K562 (cell line): ENCODE results near the gene ZNF77. TPM values are rescaled to one million over a fixed set of nuclear protein-coding genes. Genes with fewer than 3 reads are reported as not detected.

ENCODE experiments used
- ATAC-seq: fragments of 200-7000 bp; cut with Tn5 transposase; 3 replicates; pipeline ENCODE4 v1.9.1; 2020; ENCODE audit warnings: moderate library complexity
- BruUV-seq: library from RNA; stranded (reverse); fragments of 400-500 nt; replicated peaks from 2 replicates; lab custom pipeline; 2021; lab: Mats Ljungman, UMichigan
- CTCF ChIA-PET: fragments of 300-600 bp; formaldehyde crosslinking; extraction: SDS; loops from one replicate; lab custom pipeline; 2021; ENCODE audit warnings: low intra/inter-chr PET ratio; lab: Yijun Ruan, JAX
- POLR2A ChIA-PET: fragments of 300-600, 350-650 bp; sonication (Branson Sonifier 250); formaldehyde crosslinking; extraction: SDS; loops from one replicate; lab custom pipeline; 2021; ENCODE audit warnings: antibody characterized with exemption, inconsistent platforms; lab: Yijun Ruan, JAX
- DNase-seq, 4 experiments: peaks; one replicate each; pipeline versions ENCODE4 v3.0.0 to v3.0.0-alpha.2; 2011 to 2018; ENCODE audit warnings: low spot score in 3 of 4, mixed read lengths in 3 of 4; ENCODE audit errors: extremely low read depth in 1 of 4
- FAIRE-seq: peaks from 2 replicates; lab custom pipeline; 2011; peaks lifted over from hg19 to GRCh38; lab: Jason Lieb, UNC
- H2AFZ ChIP-seq: 2 replicates; pipeline ENCODE4 v1.6.0; 2011; ENCODE audit warnings: low read depth, low read length, control low read depth, inconsistent platforms
- H3K27ac ChIP-seq: fragments of 200-600 bp; 3 replicates; pipeline ENCODE4 v1.8.0; 2011; ENCODE audit warnings: low read depth, mild to moderate bottlenecking, control low read depth, inconsistent platforms, low read length, moderate library complexity, mixed read lengths; ENCODE audit errors: extremely low read depth
- H3K27me3 ChIP-seq, 2 experiments: fragments of 300-600 bp in 1 of 2; 2 replicates in 1 of 2; 3 replicates in 1 of 2; pipeline versions ENCODE4 v1.6.0 to v1.8.0; 2011; ENCODE audit warnings: inconsistent platforms in 2 of 2, low read length in 2 of 2, mild to moderate bottlenecking in 1 of 2, mixed read lengths in 1 of 2, moderate library complexity in 1 of 2; ENCODE audit not compliant: control insufficient read depth in 2 of 2, insufficient read depth in 2 of 2
- H3K36me3 ChIP-seq: fragments of 300-600 bp; 3 replicates; pipeline ENCODE4 v1.8.0; 2011; ENCODE audit warnings: mild to moderate bottlenecking, low read length, inconsistent platforms; ENCODE audit not compliant: control insufficient read depth, insufficient read depth
- H3K4me1 ChIP-seq, 2 experiments: fragments of 200-600 bp in 1 of 2; replicated peaks in 1 of 2; 2 replicates in 1 of 2; 3 replicates in 1 of 2; pipeline versions ENCODE4 v1.5.1 to v1.8.0; 2011; ENCODE audit warnings: inconsistent platforms in 2 of 2, low read length in 2 of 2, mild to moderate bottlenecking in 1 of 2, mixed read lengths in 1 of 2, moderate library complexity in 1 of 2; ENCODE audit not compliant: control insufficient read depth in 2 of 2, insufficient read depth in 2 of 2
- H3K4me2 ChIP-seq: 2 replicates; pipeline ENCODE4 v1.6.1; 2011; ENCODE audit warnings: low read length, control low read depth, inconsistent platforms, mixed read lengths; ENCODE audit not compliant: insufficient read depth
- H3K4me3 ChIP-seq: fragments of 200-600 bp; sonication (generic), shearing (Covaris generic); 2 replicates; pipeline ENCODE4 v1.5.1; 2016; ENCODE audit warnings: control low read depth, inconsistent platforms
- H3K79me2 ChIP-seq: fragments of 200-600 bp; 3 replicates; pipeline ENCODE4 v1.8.0; 2011; ENCODE audit warnings: low read length, inconsistent platforms; ENCODE audit not compliant: control insufficient read depth, insufficient read depth
- H3K9ac ChIP-seq, 2 experiments: 2 replicates each; pipeline versions ENCODE4 v1.6.0 to v1.6.1; 2011; ENCODE audit warnings: low read depth in 2 of 2, low read length in 2 of 2, control low read depth in 1 of 2, inconsistent platforms in 1 of 2, mild to moderate bottlenecking in 1 of 2, mixed read lengths in 1 of 2; ENCODE audit not compliant: insufficient read depth in 1 of 2
- H3K9me1 ChIP-seq: one replicate; pipeline ENCODE4 v1.6.0; 2011; ENCODE audit warnings: inconsistent platforms, mild to moderate bottlenecking, low read length, moderate library complexity; ENCODE audit not compliant: control insufficient read depth, insufficient read depth
- H3K9me3 ChIP-seq: replicated peaks from 2 replicates; pipeline ENCODE4 v1.5.1; 2011; ENCODE audit warnings: low read depth, low read length, inconsistent platforms; ENCODE audit not compliant: control insufficient read depth, insufficient read depth
- H4K20me1 ChIP-seq: replicated peaks from 2 replicates; pipeline ENCODE4 v1.6.1; 2011; ENCODE audit warnings: low read length, inconsistent platforms, mixed read lengths; ENCODE audit not compliant: control insufficient read depth, insufficient read depth
- CC2D1A ChIP-seq: fragments of 450-650 bp; IDR thresholded peaks from 2 replicates; pipeline ENCODE4 v1.6.1; 2017; ENCODE audit warnings: mild to moderate bottlenecking
- CCAR2 ChIP-seq: fragments of 200-400 bp; formaldehyde crosslinking; IDR thresholded peaks from 2 replicates; pipeline ENCODE4 v1.6.1; 2017; ENCODE audit warnings: mild to moderate bottlenecking, low read depth, low read length
- FOSL1 ChIP-seq: fragments of 200-800 bp; sonication (Bioruptor generic); conservative IDR thresholded peaks from 2 replicates; pipeline ENCODE4 v1.6.1; 2016; ENCODE audit warnings: missing genetic modification characterization, missing compliant biosample characterization
- MEF2D ChIP-seq: conservative IDR thresholded peaks from 2 replicates; pipeline ENCODE4 v1.6.1; 2016; ENCODE audit warnings: low read depth, missing genetic modification characterization, missing compliant biosample characterization
- MYC ChIP-seq, 2 experiments: fragments of 250-450 bp in 1 of 2; sonication (Bioruptor Pico) in 1 of 2; IDR thresholded peaks; 2 replicates each; pipeline versions ENCODE4 v1.5.1 to v1.6.1; 2012 to 2021; ENCODE audit warnings: low read depth in 2 of 2, borderline replicate concordance in 1 of 2, improper control_type of control experiment in 1 of 2, low read length in 1 of 2, mild to moderate bottlenecking in 1 of 2, moderate library complexity in 1 of 2
- NBN ChIP-seq: fragments of 450-650 bp; IDR thresholded peaks from 2 replicates; pipeline ENCODE4 v1.6.1; 2016; ENCODE audit warnings: low read depth, mild to moderate bottlenecking
- SMARCA4 ChIP-seq: fragments of 450-650 bp; IDR thresholded peaks from 2 replicates; pipeline ENCODE4 v1.6.1; 2016
- ZNF197 ChIP-seq: fragments of 200-800 bp; sonication (Bioruptor generic); IDR thresholded peaks from 2 replicates; pipeline ENCODE4 v1.6.1; 2016; ENCODE audit warnings: low read depth, missing genetic modification characterization, missing compliant biosample characterization
- ZNF41 ChIP-seq: fragments of 250-450 bp; sonication (Bioruptor Pico); conservative IDR thresholded peaks from 2 replicates; pipeline ENCODE4 v1.4.0; 2020; ENCODE audit warnings: mild to moderate bottlenecking
- ZNF766 ChIP-seq: fragments of 200-800 bp; sonication (Bioruptor generic); conservative IDR thresholded peaks from 2 replicates; pipeline ENCODE4 v1.6.1; 2016; ENCODE audit warnings: missing genetic modification characterization, missing compliant biosample characterization
- whole genome bisulfite sequencing: fragments of 100-300 bp; shearing (Covaris generic); methylation state at CpG from one replicate; pipeline ENCODE4 v1.1.6; 2016; ENCODE audit warnings: low coverage, mixed read lengths; ENCODE audit not compliant: insufficient coverage; ENCODE audit errors: missing lambda C conversion rate; 5-methylcytosine and 5-hydroxymethylcytosine counted together
- in situ Hi-C: fragments of 300-500 bp; cut with MboI; formaldehyde crosslinking; loops from 4 replicates; pipeline ENCODE4 v1.15.0; 2018; ENCODE audit warnings: inconsistent platforms, mixed read lengths
- intact Hi-C: fragments of 100-400 bp; cut with micrococcal nuclease; formaldehyde crosslinking; loops from 2 replicates; pipeline ENCODE4 v1.14.2; 2022
- polyA plus RNA-seq, 8 experiments: library from polyadenylated mRNA; depleted of rRNA in 4 of 8; stranded (reverse) in 5 of 8; unstranded in 3 of 8; fragments of >200 nt; fragmentation: Nextera tagmentation in 2 of 8; fragmentation: Illumina TruSeq in 1 of 8; extraction: Ambion mirVana in 2 of 8; extraction: Trizol in 1 of 8; gene quantifications; 2 replicates each; pipeline versions ENCODE4 v1.2.1 to v1.2.3, GENCODE V29; 2011 to 2014; ENCODE audit warnings: inconsistent platforms in 1 of 8, missing spikeins in 1 of 8
- total RNA-seq, 7 experiments: library from RNA; depleted of rRNA in 6 of 7; stranded (reverse); fragments of >200 nt in 6 of 7; fragmentation: Illumina TruSeq in 2 of 7; extraction: Trizol in 2 of 7; gene quantifications; 2 replicates each; pipeline versions ENCODE4 v1.2.1 to v1.2.3, GENCODE V29; 2011 to 2021; ENCODE audit warnings: low replicate concordance in 1 of 7
- TF ChIP-seq, protein P1 (sequence below): IDR thresholded peaks from 2 replicates; pipeline ENCODE4 v1.6.1; 2016; ENCODE audit warnings: missing genetic modification characterization, missing compliant biosample characterization
- TF ChIP-seq, protein P2 (sequence below): fragments of 200-400 bp; formaldehyde crosslinking; IDR thresholded peaks from 2 replicates; pipeline ENCODE4 v1.6.1; 2017; ENCODE audit warnings: mild to moderate bottlenecking, low read depth, low read length, moderate library complexity
- TF ChIP-seq, protein P3 (sequence below), 3 experiments: fragments of 200-800 bp in 1 of 3; sonication (Bioruptor generic) in 1 of 3; sonication (generic) in 1 of 3; formaldehyde crosslinking in 1 of 3; IDR thresholded peaks; 2 replicates each; pipeline versions ENCODE4 v1.6.1 to v1.8.0; 2016 to 2022; ENCODE audit warnings: mild to moderate bottlenecking in 2 of 3, missing compliant biosample characterization in 2 of 3, missing genetic modification characterization in 2 of 3, missing genetic modification reagents in 1 of 3
- TF ChIP-seq, protein P4 (sequence below): fragments of 250-450 bp; sonication (Bioruptor Pico); IDR thresholded peaks from 2 replicates; pipeline ENCODE4 v1.4.0; 2020

ZNF77 gene
- total and polyA plus RNA-seq, 9 of the 15 experiments (the other 6 are each of a cell fraction or from before 2014, with no cell fraction given) = 4.3 to 14.5 (median 7.7) TPM

DNA sequence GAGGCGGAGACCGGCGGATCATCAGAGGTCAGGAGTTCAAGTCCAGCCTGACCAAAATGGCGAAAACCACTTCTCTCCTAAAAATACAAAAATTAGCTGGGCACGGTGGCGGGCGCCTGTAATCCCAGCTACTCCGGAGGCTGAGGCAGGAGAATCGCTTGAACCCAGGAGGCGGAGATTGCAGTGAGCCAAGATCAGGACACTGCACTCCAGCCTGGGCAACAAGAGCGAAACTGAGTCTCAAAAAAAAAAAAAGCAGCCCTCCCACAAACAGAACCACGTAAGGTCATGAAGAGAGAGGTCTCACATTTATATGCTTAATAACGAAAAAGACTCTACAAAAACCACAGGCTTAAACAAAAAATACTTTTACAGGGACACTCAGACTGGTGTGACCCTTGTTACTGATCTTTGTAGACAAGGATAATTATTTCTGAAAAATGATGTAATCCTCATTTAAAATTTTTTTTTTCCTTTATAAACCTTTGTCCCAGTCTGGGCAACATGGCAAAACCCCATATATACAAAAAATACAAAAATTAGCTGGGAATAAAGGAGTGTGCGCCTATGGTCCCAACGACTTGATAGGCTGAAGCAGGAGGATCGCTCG lies 909 bp upstream of the ZNF77 start:
- intact Hi-C loops (no loop called here), in situ Hi-C loops (no loop called here)
- no peak for DNase-seq
- no TSS peak for BruUV-seq
- Histone ChIP-seq H3K79me2 (peaks cover 18% of the 10 kb centered on the region), H2AFZ (peak overlapping the region; percentile 96), H3K27ac (peak overlapping the region; percentile 96), H3K4me1 (peaks cover 11 to 29% of the 10 kb centered on the region in 2 experiments), H3K36me3 (no peaks in the 10 kb centered on the region), H3K4me3 (peak overlapping the region; percentile 90), H3K4me2 (peak overlapping the region; percentile 83), H3K9me1 (no peaks in the 10 kb centered on the region), H3K9me3 (no peaks in the 10 kb centered on the region), H3K27me3 (no peaks in the 10 kb centered on the region), H4K20me1 (peaks cover 11% of the 10 kb centered on the region), H3K9ac (peak overlapping the region; percentile 77 to 96)
- WGBS = 29% methylated on average over 17 of the region's 17 CpGs
- ATAC-seq = no peak
- CTCF ChIA-PET = no interaction called here
- POLR2A ChIA-PET = no interaction called here
- no peak for FAIRE-seq
- TF ChIP-seq FOSL1 (tag) (peak; percentile 44; the same call in 1 of the 2 replicates), NBN (0 out of 2 replicates have a peak, but pooled peaks have one; percentile 22), CC2D1A (no peak), ZNF41 (CRISPR knock-in tag) (0 out of 2 replicates have a peak, but pooled peaks have one; percentile 8), MEF2D (peak; percentile 26; the same call in 1 of the 2 replicates), SMARCA4 (peak; percentile 20; the same call in 1 of the 2 replicates), MYC (IDR thresholded peaks at IDR 0.05; ENCODE audit: low read depth, low read length) (no peak), MYC (CRISPR knock-in tag; IDR thresholded peaks at IDR 0.05; ENCODE audit: borderline replicate concordance, low read depth) (0 out of 2 replicates have a peak, but pooled peaks have one; percentile 71), CCAR2 (no peak), ZNF766 (CRISPR knock-in tag) (0 out of 2 replicates have a peak, but pooled peaks have one; percentile 56), ZNF197 (CRISPR knock-in tag) (no peak)
- TF ChIP-seq, protein P1, sequence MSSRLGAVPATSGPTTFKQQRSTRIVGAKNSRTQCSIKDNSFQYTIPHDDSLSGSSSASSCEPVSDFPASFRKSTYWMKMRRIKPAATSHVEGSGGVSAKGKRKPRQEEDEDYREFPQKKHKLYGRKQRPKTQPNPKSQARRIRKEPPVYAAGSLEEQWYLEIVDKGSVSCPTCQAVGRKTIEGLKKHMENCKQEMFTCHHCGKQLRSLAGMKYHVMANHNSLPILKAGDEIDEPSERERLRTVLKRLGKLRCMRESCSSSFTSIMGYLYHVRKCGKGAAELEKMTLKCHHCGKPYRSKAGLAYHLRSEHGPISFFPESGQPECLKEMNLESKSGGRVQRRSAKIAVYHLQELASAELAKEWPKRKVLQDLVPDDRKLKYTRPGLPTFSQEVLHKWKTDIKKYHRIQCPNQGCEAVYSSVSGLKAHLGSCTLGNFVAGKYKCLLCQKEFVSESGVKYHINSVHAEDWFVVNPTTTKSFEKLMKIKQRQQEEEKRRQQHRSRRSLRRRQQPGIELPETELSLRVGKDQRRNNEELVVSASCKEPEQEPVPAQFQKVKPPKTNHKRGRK (tag) = 0 out of 2 replicates have a peak, but pooled peaks have one; percentile 25
- TF ChIP-seq, protein P2, sequence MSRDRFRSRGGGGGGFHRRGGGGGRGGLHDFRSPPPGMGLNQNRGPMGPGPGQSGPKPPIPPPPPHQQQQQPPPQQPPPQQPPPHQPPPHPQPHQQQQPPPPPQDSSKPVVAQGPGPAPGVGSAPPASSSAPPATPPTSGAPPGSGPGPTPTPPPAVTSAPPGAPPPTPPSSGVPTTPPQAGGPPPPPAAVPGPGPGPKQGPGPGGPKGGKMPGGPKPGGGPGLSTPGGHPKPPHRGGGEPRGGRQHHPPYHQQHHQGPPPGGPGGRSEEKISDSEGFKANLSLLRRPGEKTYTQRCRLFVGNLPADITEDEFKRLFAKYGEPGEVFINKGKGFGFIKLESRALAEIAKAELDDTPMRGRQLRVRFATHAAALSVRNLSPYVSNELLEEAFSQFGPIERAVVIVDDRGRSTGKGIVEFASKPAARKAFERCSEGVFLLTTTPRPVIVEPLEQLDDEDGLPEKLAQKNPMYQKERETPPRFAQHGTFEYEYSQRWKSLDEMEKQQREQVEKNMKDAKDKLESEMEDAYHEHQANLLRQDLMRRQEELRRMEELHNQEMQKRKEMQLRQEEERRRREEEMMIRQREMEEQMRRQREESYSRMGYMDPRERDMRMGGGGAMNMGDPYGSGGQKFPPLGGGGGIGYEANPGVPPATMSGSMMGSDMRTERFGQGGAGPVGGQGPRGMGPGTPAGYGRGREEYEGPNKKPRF = no peak
- TF ChIP-seq, protein P3, sequence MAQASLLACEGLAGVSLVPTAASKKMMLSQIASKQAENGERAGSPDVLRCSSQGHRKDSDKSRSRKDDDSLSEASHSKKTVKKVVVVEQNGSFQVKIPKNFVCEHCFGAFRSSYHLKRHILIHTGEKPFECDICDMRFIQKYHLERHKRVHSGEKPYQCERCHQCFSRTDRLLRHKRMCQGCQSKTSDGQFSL (CRISPR knock-in tag; IDR thresholded peaks at IDR 0.05) = no peak
- TF ChIP-seq, protein P3 (tag; IDR thresholded peaks at IDR 0.05) = peak in 1 of 2 experiments; percentile 50; a peak in 1 of 4 replicates
- TF ChIP-seq, protein P4, sequence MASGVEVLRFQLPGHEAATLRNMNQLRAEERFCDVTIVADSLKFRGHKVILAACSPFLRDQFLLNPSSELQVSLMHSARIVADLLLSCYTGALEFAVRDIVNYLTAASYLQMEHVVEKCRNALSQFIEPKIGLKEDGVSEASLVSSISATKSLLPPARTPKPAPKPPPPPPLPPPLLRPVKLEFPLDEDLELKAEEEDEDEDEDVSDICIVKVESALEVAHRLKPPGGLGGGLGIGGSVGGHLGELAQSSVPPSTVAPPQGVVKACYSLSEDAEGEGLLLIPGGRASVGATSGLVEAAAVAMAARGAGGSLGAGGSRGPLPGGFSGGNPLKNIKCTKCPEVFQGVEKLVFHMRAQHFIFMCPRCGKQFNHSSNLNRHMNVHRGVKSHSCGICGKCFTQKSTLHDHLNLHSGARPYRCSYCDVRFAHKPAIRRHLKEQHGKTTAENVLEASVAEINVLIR = no peak
